Ishikawa (cell line): ENCODE measurements around the gene CLK3.

Experiments
- CEBPB ChIP-seq: IDR thresholded peaks from 2 replicates; pipeline ENCODE4 v1.6.1; 2012
- CREB1 ChIP-seq: IDR thresholded peaks from 2 replicates; pipeline ENCODE4 v1.6.1; 2012; ENCODE audit warnings: low read depth
- EGR1 ChIP-seq: IDR thresholded peaks from 2 replicates; pipeline ENCODE4 v1.6.1; 2012
- EP300 ChIP-seq: IDR thresholded peaks from 2 replicates; pipeline ENCODE4 v1.6.1; 2012; ENCODE audit warnings: borderline replicate concordance
- FOXM1 ChIP-seq: IDR thresholded peaks from 2 replicates; pipeline ENCODE4 v1.6.1; 2012; ENCODE audit warnings: low read depth, borderline replicate concordance
- NFIC ChIP-seq: IDR thresholded peaks from 2 replicates; pipeline ENCODE4 v1.6.1; 2012
- RAD21 ChIP-seq: IDR thresholded peaks from 2 replicates; pipeline ENCODE4 v1.6.1; 2012; ENCODE audit warnings: low read depth
- REST ChIP-seq: IDR thresholded peaks from 2 replicates; pipeline ENCODE4 v1.6.1; 2012; ENCODE audit warnings: low read depth, mild to moderate bottlenecking
- TAF1 ChIP-seq: IDR thresholded peaks from 2 replicates; pipeline ENCODE4 v1.6.1; 2012; ENCODE audit warnings: low read depth, mild to moderate bottlenecking
- TCF12 ChIP-seq: IDR thresholded peaks from 2 replicates; pipeline ENCODE4 v1.6.1; 2012; ENCODE audit warnings: low read depth
- TEAD4 ChIP-seq: IDR thresholded peaks from 2 replicates; pipeline ENCODE4 v1.6.1; 2012
- USF1 ChIP-seq: IDR thresholded peaks from 2 replicates; pipeline ENCODE4 v1.6.1; 2012
- YY1 ChIP-seq: IDR thresholded peaks from 2 replicates; pipeline ENCODE4 v1.6.1; 2012; ENCODE audit warnings: low read depth
- ZBTB7A ChIP-seq: IDR thresholded peaks from 2 replicates; pipeline ENCODE4 v1.6.1; 2012; ENCODE audit warnings: low read depth
- TF ChIP-seq, protein P1 (sequence below): IDR thresholded peaks from 2 replicates; pipeline ENCODE4 v1.6.1; 2012

The CLK3 gene

GRCh38 chr15:74585857-74586256, 29.8 kb upstream of the CLK3 start:
- TF ChIP-seq FOXM1 (no peak), NFIC (no peak), REST (no peak), TEAD4 (no peak), TAF1 (no peak), CREB1 (no peak), USF1 (no peak), YY1 (no peak), CEBPB (no peak), ZBTB7A (no peak), TCF12 (no peak), EGR1 (no peak), RAD21 (no peak), EP300 (no peak)
- TF ChIP-seq, protein P1, sequence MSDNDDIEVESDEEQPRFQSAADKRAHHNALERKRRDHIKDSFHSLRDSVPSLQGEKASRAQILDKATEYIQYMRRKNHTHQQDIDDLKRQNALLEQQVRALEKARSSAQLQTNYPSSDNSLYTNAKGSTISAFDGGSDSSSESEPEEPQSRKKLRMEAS: no peak

- no peak for TF ChIP-seq USF1
- no peak for TF ChIP-seq FOXM1
Measured at GRCh38 chr15:74589826-74590225, 25.8 kb upstream of the CLK3 start.

DNA sequence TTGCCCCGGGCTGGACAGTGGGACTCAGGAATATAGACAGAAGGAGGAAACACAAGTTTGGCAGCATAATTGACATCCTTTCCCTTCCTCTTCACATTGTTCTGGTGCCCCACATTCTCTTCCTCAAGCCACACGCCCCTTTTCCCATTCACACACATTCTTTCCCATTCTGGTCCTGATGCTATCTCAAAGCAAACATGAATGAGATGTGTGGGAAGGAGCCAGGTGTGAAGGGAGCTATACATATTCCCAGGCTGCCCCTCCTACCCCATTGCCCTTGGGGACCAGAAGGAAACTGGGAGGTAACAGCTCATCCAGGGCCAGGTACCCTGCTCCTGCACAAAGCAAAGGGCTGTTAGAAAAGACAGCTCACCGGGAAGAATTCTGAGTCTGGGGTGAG, 23.4 kb upstream of the CLK3 start:
- TF ChIP-seq TCF12 (no peak), CREB1 (no peak), CEBPB (no peak), NFIC (no peak), EP300 (no peak), EGR1 (no peak)
- TF ChIP-seq, protein P1: no peak

DNA sequence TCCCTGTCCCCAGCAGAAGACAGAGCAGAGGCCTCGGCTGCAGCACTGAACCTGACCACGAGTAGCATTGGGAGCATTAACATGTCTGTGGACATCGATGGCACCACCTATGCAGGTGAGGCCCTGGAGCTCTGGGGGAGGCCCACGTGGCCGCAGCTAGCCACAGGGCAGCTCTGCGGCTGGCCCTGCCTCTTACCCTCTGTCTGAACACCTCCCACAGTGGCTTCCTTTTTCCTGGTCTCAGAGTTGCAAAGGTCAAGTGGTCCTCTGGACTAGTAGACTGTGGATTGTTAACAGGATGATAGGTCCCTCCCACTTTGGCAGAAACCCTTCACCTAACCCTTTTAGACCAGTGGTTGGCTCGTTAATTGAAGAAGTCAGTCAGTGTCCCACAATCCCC, 22.5 kb upstream of the CLK3 start:
- TF ChIP-seq TCF12 (no peak), REST (no peak), TAF1 (no peak), CEBPB (no peak), EP300 (no peak), USF1 (no peak), RAD21 (no peak), YY1 (no peak), FOXM1 (no peak), EGR1 (no peak), ZBTB7A (no peak), CREB1 (no peak), TEAD4 (no peak), NFIC (no peak)
- TF ChIP-seq, protein P1: no peak

- no peak for TF ChIP-seq YY1
- TF ChIP-seq USF1: no peak
- no peak for TF ChIP-seq REST
- TF ChIP-seq RAD21: no peak
- TF ChIP-seq CEBPB: no peak
- TF ChIP-seq TAF1: no peak
- no peak for TF ChIP-seq TCF12
- no peak for TF ChIP-seq TEAD4
- no peak for TF ChIP-seq FOXM1
- TF ChIP-seq ZBTB7A: no peak
- no peak for TF ChIP-seq CREB1
- TF ChIP-seq, protein P1: no peak
- TF ChIP-seq NFIC: no peak
- TF ChIP-seq EP300: no peak
Measured at GRCh38 chr15:74594455-74594854, 21.2 kb upstream of the CLK3 start.
